ENCODE results near the gene HTT. TPM values are rescaled to one million over a fixed set of nuclear protein-coding genes. Genes with fewer than 3 reads are reported as not detected.

HTT gene
- total RNA-seq, 1 donor, result 96.2 TPM

DNA sequence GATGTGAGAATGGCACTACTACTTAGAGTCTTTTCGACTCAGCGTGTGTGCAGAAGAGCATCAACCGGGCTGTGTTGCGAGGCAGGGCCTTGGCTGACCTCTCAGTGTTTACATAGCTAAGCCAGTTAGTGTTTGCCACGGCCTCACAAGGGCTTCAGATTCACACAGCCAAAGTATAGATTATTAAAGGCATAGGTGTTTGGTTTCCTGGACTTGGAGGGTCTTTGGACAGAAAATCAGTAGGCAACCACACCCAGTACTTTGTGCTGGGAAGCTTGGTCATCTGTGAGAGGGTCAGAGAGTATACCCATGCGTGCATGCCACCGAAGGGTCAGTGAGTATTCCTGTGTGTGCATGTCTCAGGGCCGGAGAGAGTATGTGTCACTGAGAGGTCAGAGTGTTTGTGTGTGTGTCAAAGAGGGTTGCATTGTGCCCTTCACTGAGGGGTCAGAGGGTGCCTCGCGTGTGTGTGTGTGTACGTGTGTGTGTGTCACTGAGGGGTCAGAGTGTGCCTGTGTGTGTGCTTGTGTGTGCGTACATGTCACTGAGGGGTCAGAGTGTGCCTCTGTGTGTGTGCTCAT, 104.7 kb downstream of the HTT start:
- H3K9me3 ChIP-seq (ENCODE audit: low read depth, low read length), result no peaks in the 10 kb centered on the region
- H3K27me3 ChIP-seq (ENCODE audit: insufficient read depth, low read length), result no peaks in the 10 kb centered on the region
- no peaks in the 10 kb centered on the region for H3K4me1 ChIP-seq (ENCODE audit: insufficient read depth, low read length)
- H3K4me3 ChIP-seq (ENCODE audit: low read length), result no peak overlapping the region

DNA sequence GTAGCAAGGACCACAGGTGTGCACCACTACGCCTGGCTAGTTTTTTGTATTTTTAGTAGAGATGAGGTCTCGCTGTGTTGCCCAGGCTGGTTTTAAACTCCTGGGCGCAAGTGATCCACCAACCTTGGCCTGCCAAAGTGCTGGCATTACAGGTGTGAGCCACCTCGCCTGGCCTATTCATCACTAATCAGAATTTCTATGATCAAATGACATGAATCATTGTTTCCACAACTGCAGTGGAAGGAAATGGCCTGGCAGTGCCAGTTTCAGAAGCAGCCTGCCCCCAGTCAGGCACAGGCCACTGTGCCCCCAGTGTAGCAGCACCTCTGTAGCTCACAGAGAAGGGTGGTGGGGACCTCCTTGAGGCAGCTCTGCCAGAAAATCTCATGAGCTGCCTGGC, 108.5 kb downstream of the HTT start:
- Histone ChIP-seq H3K27me3 (ENCODE audit: insufficient read depth, low read length) (no peaks in the 10 kb centered on the region), H3K9me3 (ENCODE audit: low read depth, low read length) (no peaks in the 10 kb centered on the region), H3K4me1 (ENCODE audit: insufficient read depth, low read length) (no peaks in the 10 kb centered on the region), H3K4me3 (ENCODE audit: low read length) (no peak overlapping the region)

DNA sequence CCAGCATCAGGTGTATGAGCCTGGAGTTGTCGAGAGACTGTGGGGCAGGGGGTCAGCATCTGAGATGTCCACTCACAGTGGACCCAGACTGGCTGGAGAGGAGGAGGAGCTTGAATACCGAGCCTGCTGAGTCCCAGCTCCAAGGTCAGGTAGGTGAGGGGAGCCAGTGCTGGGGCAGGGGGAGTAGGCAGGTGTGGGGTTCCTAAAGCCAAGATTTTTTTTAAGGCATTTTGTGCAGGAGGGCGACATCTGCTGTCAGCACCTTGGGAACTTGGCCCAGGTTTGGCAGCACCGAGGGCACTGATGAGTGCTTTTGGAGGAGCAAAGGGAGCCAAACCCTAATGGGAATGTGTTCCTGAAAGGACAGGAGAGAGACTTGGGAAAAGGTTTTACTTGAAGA, 110.2 kb downstream of the HTT start:
- Histone ChIP-seq H3K9me3 (ENCODE audit: low read depth, low read length) (no peaks in the 10 kb centered on the region), H3K4me3 (ENCODE audit: low read length) (no peak overlapping the region)

DNA sequence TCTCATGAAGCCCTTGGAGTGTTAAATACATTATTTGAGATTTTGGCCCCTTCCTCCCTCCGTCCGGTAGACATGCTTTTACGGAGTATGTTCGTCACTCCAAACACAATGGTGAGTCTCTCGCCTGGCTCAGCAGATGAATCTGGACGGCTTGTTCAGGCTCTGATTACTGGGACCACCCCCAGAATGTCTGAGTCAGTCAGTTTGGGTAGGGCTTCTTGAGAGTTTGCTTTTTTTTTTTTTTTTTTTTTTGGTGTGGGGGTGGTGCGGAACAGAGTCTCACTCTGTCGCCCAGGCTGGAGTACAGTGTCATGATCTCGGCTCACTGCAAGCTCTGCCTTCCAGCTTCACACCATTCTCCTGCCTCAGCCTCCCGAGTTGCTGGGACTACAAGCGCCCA, 112.1 kb downstream of the HTT start:
- no peak overlapping the region for H3K4me3 ChIP-seq (ENCODE audit: low read length)
- H3K4me1 ChIP-seq (ENCODE audit: insufficient read depth, low read length), result no peaks in the 10 kb centered on the region
- no peaks in the 10 kb centered on the region for H3K27me3 ChIP-seq (ENCODE audit: insufficient read depth, low read length)
- H3K9me3 ChIP-seq (ENCODE audit: low read depth, low read length), result no peaks in the 10 kb centered on the region

More for the DNA sequence above, 110.2 kb downstream of the HTT start:
- Histone ChIP-seq H3K4me1 (ENCODE audit: insufficient read depth, low read length) (no peaks in the 10 kb centered on the region), H3K27me3 (ENCODE audit: insufficient read depth, low read length) (no peaks in the 10 kb centered on the region)

DNA sequence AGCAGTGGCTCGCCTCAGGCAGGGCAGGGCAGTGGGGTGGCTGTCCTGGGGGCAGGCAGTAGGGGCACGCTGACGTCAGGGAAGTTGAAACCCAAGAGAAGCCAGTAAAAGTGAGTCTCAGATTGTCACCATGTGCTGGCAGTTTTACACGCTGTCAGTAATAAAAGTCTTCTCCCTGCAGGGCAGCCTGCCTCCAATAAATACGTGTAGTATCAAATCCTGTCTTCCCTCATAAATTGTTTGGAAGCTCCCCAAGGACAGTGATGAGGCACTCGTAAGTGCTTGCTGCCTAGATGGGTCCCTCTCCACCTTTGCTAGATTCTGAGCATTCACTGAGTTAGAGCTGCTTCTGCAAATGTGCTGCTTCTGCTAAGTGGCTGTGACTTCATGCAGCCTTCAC, 113.6 kb downstream of the HTT start:
- no peaks in the 10 kb centered on the region for H3K9me3 ChIP-seq (ENCODE audit: low read depth, low read length)
- peaks cover 5% of the 10 kb centered on the region for H3K4me1 ChIP-seq (ENCODE audit: insufficient read depth, low read length)
- no peaks in the 10 kb centered on the region for H3K27me3 ChIP-seq (ENCODE audit: insufficient read depth, low read length)
- H3K4me3 ChIP-seq (ENCODE audit: low read length), result no peak overlapping the region

DNA sequence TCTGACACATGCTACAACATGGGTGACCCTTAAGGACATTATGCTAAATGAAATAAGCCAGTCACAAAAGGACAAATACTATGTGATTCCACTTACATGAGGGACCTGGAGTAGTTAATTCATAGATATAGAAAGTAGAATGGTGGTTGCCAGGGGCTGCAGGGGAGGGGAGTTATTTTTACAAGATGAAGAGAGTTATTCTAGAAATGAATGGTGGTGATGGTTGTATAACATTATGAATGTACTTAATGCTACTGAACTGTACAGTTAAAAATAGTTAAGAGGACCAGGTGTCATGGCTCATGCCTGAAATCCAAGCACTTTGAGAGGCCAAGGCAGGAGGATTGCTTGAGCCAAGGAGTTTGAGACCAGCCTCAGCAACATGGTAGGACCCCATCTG, 115.0 kb downstream of the HTT start:
- Histone ChIP-seq H3K4me3 (ENCODE audit: low read length) (no peak overlapping the region), H3K27me3 (ENCODE audit: insufficient read depth, low read length) (no peaks in the 10 kb centered on the region), H3K9me3 (ENCODE audit: low read depth, low read length) (no peaks in the 10 kb centered on the region), H3K4me1 (ENCODE audit: insufficient read depth, low read length) (peaks cover 16% of the 10 kb centered on the region)

DNA sequence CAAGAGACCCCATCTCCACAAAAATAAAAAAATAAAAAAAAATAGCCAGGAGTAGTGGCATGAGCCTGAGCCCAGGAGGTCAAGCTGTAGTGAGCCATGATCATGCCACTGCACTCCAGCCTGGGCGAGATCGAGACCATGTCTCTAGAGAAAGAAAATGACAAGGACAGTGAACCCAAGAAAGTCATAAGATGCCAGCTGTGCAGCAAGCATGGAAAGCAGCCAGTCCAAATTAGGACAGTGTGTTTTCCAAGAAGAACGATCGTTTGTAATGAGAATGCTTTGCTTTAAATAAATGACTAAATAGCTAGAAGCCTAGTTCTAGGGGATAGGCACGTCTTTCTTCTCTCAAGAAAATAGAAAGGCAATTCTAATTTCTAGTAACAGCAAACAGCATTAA, 116.1 kb downstream of the HTT start:
- H3K9me3 ChIP-seq (ENCODE audit: low read depth, low read length), result no peaks in the 10 kb centered on the region
- H3K4me1 ChIP-seq (ENCODE audit: insufficient read depth, low read length), result peaks cover 26% of the 10 kb centered on the region
- no peaks in the 10 kb centered on the region for H3K27me3 ChIP-seq (ENCODE audit: insufficient read depth, low read length)
- no peak overlapping the region for H3K4me3 ChIP-seq (ENCODE audit: low read length)

DNA sequence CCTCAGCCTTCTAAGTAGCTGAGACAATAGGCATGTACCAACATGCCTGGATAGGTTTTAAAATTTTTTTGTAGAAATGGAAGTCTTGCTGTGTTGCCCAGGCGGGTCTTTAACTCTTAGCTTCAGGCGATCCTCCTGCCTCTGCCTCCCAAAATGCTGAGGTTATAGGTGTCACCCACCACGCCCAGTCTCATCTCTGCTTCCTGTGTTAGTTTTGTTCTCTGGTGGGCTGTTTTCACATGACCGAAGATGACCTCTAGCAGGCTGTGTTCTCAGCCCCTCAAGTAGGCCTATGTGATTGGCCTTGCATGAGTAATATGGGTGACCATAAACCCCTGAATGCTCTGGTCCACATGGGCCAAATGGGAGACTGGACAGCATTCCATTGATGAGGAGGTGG, 117.7 kb downstream of the HTT start:
- no peaks in the 10 kb centered on the region for H3K9me3 ChIP-seq (ENCODE audit: low read depth, low read length)
- peaks cover 42% of the 10 kb centered on the region for H3K4me1 ChIP-seq (ENCODE audit: insufficient read depth, low read length)
- H3K4me3 ChIP-seq (ENCODE audit: low read length), result no peak overlapping the region
- H3K27me3 ChIP-seq (ENCODE audit: insufficient read depth, low read length), result no peaks in the 10 kb centered on the region

DNA sequence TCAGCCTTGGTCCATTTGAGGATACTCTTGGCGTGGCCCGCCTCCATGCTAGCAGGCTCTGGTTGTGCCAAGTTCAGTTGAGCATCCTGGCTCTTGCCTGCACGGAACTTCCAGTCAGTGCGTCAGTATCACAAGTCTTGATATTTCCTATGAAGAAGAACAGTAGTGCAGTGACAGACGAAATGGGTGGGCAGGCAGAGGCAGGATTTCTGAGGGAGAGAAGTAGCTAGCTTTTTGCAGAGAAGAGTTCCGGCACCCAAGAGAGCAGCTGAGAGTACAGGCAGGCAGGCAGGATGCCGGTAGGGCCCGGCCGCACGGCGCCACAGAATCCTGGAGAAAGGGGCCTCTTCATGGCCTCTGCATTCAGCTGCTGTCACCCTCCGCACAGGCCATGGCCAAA, 118.3 kb downstream of the HTT start:
- H3K4me3 ChIP-seq (ENCODE audit: low read length), result no peak overlapping the region
- H3K27me3 ChIP-seq (ENCODE audit: insufficient read depth, low read length), result no peaks in the 10 kb centered on the region
- no peaks in the 10 kb centered on the region for H3K9me3 ChIP-seq (ENCODE audit: low read depth, low read length)
- peaks cover 49% of the 10 kb centered on the region for H3K4me1 ChIP-seq (ENCODE audit: insufficient read depth, low read length)

DNA sequence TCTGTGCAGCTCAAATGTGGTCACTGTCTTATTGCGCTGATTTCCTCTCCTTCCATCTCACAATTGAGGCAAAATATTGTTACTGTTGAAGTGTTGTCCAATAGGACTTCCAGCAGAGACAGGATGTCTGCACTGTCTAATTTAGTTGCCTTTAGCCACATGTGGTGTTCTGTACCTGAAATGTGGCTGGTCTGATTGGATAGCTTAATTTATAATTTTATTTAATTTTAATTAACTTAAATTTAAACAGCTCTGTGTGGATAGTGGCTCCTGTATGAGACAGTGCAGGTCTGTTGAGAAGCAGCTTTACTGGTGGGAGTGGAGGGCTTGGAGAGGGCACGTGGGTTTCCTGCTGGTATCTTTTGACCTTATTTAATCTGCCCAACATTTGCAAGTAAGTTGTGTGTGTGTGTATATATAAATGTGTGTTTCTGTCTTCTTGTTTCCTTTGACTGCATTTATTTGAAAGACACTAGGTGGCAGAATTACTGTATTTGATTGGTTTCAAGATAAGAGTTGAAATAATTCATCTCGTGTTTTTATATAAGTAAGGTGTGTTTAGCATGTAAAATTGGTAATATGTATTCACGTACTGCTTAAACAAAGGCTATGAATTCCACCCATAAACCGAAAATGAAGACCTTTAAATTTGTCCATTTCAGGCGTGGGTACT, 119.2 kb downstream of the HTT start:
- Histone ChIP-seq H3K4me1 (ENCODE audit: insufficient read depth, low read length) (peaks cover 49% of the 10 kb centered on the region), H3K4me3 (ENCODE audit: low read length) (no peak overlapping the region), H3K9me3 (ENCODE audit: low read depth, low read length) (no peaks in the 10 kb centered on the region), H3K27me3 (ENCODE audit: insufficient read depth, low read length) (no peaks in the 10 kb centered on the region)

DNA sequence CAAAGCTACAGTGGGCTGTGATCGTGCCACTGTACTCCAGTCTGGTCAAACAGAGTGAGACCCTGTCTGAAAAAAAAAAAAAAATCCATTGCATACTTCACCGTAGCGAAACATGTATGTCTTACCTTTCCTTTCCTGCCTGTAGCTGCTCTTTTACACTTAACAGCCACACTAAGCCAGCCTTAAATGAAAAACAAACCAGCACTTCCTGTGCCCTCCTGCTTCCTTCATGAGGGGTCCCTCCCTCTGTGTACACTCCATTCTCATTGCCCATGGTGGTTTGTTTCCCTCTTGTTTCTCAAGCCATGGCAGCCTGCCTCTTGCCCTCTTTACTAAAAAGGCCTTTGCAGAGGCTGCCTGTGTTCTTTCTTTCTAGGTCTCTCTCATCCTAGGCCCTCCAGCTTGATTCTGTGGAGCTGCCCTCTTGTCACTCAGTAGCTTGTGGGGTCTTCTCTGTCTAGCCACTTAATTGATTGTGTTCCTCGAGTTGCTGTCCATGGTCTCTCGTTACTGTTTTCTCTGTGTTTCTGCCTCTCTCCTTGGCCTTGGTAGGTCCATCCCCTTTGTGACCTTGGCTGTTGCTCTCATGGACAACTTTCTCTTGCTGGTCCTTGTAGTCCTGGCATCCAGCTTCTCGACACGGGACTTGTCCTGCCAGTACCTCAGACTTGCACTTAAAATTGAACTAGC, 122.3 kb downstream of the HTT start:
- Histone ChIP-seq H3K4me1 (ENCODE audit: insufficient read depth, low read length) (peaks cover 63% of the 10 kb centered on the region), H3K9me3 (ENCODE audit: low read depth, low read length) (no peaks in the 10 kb centered on the region), H3K4me3 (ENCODE audit: low read length) (no peak overlapping the region), H3K27me3 (ENCODE audit: insufficient read depth, low read length) (no peaks in the 10 kb centered on the region)

DNA sequence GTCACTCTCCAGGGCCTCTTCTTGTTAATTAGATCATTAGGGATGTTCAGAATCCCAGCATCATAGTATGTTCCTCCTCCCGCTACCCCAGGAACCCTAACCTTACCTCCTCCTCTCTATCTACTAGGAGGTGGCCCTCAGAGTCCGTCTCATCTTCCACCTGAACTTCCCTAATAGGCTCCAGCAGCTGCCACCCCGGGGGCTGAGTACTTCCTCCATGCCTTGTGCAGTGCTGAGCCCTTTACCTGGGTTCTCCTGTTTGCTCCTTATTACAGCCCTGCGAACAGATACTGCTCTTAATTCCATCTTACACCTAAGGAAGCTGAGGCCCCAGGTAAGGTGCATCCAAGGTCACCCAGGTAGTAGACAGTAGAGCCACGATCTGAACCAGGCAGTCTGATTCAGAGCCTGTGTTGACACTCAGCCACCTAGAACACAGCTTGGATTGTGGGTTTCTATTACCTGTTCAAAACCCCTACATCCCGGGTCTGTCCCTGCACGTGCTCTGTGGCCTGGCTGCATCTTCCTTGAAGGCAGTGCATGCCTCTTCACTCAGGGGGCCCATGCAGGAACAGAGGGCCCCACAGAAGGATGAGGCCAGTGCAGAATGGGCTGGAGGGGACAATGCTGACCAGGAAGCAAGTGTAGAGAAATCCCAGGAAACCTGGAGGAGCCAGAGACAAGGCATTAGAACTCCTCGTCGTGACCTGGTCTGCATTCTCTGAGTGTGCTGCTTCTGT, 123.1 kb downstream of the HTT start:
- Histone ChIP-seq H3K4me1 (ENCODE audit: insufficient read depth, low read length) (peaks cover 70% of the 10 kb centered on the region), H3K9me3 (ENCODE audit: low read depth, low read length) (no peaks in the 10 kb centered on the region), H3K27me3 (ENCODE audit: insufficient read depth, low read length) (no peaks in the 10 kb centered on the region), H3K4me3 (ENCODE audit: low read length) (no peak overlapping the region)

DNA sequence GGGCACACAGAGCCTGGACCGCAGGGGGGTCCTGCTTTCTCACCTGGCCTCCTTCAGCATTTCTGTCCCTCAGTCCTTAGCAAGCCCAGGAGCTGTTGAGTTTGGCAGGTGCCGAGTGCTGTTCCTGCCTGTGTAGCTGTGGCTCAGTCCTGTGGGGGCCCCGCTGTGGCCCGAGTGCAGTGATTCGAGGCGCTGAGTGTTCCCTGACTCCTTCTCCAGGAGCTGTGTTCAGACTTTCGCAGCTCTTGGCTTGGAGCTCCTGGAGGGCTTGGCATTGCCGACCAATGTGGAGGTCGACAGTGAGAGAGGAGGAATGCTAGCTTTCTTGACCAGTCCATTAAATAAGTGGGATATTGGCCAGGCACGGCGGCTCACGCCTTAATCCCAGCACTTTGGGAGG, 124.4 kb downstream of the HTT start:
- Histone ChIP-seq H3K4me3 (ENCODE audit: low read length) (no peak overlapping the region), H3K9me3 (ENCODE audit: low read depth, low read length) (no peaks in the 10 kb centered on the region), H3K27me3 (ENCODE audit: insufficient read depth, low read length) (no peaks in the 10 kb centered on the region), H3K4me1 (ENCODE audit: insufficient read depth, low read length) (peaks cover 70% of the 10 kb centered on the region)

DNA sequence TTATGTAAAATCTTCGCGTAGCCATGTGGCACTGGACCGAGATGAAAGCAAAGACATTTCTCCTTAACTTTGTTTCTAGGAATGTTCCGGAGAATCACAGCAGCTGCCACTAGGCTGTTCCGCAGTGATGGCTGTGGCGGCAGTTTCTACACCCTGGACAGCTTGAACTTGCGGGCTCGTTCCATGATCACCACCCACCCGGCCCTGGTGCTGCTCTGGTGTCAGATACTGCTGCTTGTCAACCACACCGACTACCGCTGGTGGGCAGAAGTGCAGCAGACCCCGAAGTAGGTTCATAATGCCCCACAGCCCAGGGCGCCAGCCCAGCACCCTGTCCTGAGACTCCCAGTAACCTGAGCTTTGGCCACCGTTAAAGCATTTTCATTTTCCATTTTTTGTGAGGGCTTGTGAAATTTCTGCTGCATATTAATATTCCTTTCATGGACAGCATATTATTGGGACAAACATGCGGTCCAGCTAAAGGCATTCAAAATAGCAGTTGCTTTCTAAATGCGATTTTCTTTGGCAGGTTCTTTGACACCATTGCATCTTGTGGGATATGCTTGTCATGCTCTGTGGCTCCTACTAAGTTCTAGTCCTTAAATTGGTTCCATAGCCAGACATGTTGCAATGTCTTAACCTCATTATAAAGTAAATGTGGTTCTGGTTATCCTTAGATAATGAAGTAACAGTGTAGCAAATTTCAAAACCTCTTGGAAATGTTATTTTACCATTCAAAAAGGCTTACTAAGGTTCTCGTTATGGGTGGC, 125.4 kb downstream of the HTT start:
- Histone ChIP-seq H3K27me3 (ENCODE audit: insufficient read depth, low read length) (no peaks in the 10 kb centered on the region), H3K9me3 (ENCODE audit: low read depth, low read length) (no peaks in the 10 kb centered on the region), H3K4me1 (ENCODE audit: insufficient read depth, low read length) (peaks cover 62% of the 10 kb centered on the region), H3K4me3 (ENCODE audit: low read length) (no peak overlapping the region)

Measured in mononuclear cell (primary cell).